Left colon (tissue), 2 donors: ENCODE results near the gene RNF41. TPM values are rescaled to one million over a fixed set of nuclear protein-coding genes. Genes with fewer than 3 reads are reported as not detected.
A peak's percentile ranks its signal among the peaks of the same experiment; 100 is the strongest.
"Not testable (repeated sequence)": the region's sequence is repeated elsewhere in the genome, so short reads cannot be mapped to it uniquely, and the experiment has no call there.

Source experiments
- ATAC-seq: fragments of 200-7000 bp; cut with Tn5 transposase; one replicate; pipeline ENCODE4 v1.9.1; 2020; ENCODE audit warnings: mild to moderate bottlenecking, moderate library complexity
- DNase-seq, 2 donors: peaks; one replicate each; pipeline ENCODE4 v3.0.0-alpha.2; 2020
- intact Hi-C, 2 donors: fragments of 100-400 bp; cut with DNase I in 1 of 2; cut with micrococcal nuclease in 1 of 2; formaldehyde crosslinking; loops; one replicate each; pipeline versions ENCODE4 v1.11.2 to v1.14.0; 2022; cut with DNase I, micrococcal nuclease
- total RNA-seq, 2 donors: library from RNA; stranded (reverse); fragmentation: NEBNext Ultra II Directional; extraction: Animal tissue kit (Norgen Biotek cat#: 25700); gene quantifications; one replicate each; pipeline ENCODE4 v1.2.1, GENCODE V29; 2021
- donor health status: DM: no; HTN: no; CAD: no.
- donor health status: DM: yes; HTN: yes; CAD: no.

RNF41 gene
- total RNA-seq, 2 donors from 2014 or later, result 31.5 to 35.1 TPM

DNA sequence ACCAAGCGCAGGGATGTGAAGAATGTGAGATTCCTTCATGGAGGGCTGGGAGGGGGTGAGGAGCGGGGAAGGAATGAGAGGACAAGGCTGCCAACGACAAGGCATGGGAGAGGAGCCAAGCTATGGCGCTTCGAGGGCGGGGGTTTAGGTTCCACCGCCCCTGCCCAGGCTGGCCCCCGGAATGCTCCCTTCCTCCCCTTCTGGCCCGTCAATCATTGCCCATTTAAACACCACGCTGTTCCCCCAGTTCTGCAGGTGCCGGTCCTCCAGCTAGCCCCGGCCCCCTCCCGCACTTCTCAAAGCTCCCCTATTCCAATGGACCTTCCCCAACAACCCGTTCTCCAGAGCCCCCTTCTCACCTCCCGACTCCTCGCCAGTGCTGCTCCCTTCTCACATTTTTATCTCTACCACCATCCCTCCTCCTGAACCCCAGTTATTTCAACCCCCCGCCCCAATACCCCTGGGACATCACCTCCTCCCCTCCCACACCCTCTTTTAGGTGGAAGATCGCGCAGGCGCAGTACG is 428 bp downstream of the RNF41 start:
- ATAC-seq (peak; percentile 8), DNase-seq (peak; percentile 52 to 63)
- intact Hi-C loops, result no loop called here

DNA sequence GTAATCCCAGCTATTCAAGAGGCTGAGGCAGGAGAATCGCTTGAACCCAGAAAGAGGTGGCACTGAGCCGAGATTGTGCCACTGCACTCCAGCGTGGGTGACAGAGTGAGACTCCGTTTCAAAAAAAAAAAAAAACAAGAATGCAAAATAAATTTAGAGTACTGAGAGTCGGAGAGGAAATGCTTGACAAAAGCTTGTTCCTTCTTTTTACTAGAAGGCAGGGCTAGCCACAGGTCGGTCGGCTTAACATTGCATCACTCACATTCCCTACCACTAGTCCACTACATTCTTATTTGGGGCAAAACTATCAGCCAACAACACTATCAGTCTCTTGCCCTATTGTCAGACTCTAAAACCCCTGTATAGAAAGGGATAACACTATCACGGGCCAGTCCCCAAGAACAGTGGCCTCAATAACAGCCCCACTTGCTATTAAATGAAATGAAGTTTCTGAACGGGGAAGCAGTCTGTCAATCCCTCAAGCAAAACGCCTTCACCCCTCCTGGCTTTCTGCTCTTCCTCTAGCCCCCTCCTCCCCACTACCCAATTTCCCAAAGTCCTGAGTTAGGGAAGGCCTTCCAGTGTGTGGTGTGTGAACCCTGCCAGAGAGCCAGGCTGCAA is 1.0 kb downstream of the RNF41 start:
- intact Hi-C loops, result no loop called here
- ATAC-seq (no peak), DNase-seq (no peak)

DNA sequence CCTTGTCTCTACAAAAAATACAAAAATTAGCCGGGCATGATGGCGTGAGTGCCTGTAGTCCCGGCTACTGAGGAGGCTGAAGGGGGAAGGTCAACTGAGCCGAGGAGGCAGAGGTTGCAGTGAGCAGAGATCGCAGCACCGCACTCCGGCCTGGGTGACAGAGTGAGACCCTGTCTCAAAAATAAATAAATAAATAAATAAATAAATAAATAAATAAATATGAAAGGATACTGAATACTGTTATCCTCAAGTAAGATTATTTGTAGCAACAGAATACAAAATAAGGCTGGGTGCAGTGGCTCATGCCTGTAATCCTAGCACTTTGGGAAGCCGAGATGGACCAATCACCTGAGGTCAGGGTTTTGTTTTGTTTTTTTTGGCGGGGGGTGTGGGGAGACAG is 1.9 kb downstream of the RNF41 start:
- intact Hi-C loops, result no loop called here
- DNase-seq, result no peak
- ATAC-seq, result no peak

DNA sequence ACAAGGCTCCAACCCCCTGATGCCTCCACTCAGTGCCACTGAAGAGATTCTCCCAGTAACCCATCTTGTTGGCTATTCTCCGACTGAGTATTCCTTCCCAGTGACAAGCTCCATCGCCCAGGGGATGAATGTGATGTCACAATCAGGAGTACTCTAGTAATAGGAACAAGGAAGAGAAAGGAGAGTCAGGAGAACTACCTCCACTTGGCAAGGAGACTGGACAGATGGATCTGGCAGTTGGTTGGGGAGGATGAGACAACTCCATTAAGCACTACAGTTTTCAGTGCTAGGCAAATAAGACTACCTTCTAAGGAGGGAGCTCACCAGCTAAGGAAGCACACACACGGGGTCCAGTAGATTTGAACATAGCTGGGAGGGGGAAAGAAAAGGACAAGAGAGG is 5.3 kb downstream of the RNF41 start:
- DNase-seq, result no peak
- ATAC-seq, result no peak
- intact Hi-C loops, result no loop called here

DNA sequence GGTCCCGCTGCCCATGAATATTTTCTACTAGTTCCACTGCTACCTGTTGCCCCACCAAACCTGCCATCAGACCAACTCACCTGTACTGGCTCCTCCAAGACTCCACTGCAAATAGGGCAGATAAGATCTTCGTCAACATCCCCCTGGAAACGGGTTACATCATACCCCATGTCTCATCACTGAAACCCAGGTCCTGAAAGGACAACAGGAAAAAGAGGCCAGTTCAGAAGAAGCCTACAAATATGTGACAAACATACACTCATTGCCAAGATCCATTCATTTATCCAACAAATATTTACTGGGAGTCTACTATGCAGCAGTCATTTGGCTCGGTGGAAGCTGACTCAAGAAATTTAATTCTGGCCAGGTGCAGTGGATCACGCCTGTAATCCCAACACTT is 7.8 kb downstream of the RNF41 start:
- ATAC-seq, result no peak
- intact Hi-C loops, result no loop called here
- DNase-seq, result no peak

DNA sequence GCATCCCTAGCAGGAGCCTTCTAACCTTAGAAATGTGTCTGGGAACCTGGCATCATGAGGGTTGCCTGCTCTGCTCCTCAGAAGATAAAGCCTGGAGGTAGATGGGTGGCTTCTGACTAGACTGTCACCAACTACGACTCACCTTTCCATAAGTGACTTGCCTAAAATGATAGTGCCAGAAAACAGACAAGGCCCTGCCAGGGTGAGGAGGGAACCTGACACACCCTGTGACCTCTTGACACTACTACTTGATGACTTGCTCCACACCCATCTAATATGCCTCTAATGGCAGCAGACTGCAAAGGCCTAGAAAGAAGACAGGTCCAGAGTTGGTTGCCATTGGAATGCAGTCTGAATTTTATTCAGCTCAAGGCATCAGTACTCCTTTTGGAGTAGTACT is 9.4 kb downstream of the RNF41 start:
- ATAC-seq, result peak; percentile 42
- intact Hi-C loops, result no loop called here
- DNase-seq, result no peak

DNA sequence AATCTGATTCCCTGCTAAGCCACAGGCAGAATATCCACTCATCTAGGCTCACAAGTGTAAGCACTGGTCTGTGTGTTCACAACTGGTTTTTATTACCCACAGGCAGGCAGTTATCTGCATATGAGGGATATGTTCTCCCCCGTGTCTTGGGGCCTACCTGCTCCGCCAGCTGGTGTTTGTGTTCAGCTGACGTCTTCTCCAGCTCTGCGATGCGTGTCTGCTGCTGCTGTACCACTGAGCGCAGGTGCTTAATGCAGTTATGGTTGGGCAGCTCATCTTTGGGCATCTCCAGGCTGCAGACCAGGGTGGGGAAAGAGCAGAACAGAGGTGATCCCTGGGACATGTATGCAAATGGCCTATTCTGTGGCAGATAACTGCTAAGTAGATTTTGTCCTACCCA is 13.7 kb downstream of the RNF41 start:
- intact Hi-C loops, result no loop called here
- DNase-seq (no peak), ATAC-seq (no peak)

DNA sequence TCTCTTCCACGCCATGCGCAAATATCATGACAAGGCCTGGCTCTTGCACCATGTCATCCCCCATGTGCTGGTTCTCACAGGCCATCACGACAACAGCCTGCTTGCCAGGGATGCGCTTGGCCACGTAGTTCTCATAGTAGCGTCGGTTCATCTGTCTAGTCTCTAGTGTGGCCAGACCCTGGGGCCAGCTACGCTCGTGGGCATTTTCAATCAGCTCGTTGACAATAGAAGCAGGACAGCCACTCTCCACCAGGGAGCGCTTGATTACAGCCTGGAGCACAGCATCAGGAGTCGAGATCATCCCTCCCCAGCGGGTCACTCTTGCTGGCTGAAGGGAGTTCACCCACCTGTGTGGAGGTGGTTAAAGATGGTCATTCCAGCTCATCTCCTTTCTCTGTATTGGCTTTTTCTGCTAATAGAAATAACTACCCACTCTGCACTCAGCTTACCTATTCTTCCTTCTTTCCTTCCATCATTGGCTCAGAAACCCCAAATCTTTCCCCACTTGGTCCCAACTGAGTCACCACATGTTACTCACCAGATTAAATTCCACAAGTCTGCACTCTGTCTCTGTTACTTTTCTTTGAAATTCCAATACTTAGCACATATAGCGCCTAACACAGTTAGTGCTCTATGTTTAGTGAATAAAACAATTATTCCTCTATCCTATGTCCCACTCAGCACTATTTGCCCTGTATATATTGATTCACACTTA is 15.1 kb downstream of the RNF41 start:
- DNase-seq (peak; percentile 51 to 75), ATAC-seq (peak; percentile 86)
- intact Hi-C loops, result no loop called here

DNA sequence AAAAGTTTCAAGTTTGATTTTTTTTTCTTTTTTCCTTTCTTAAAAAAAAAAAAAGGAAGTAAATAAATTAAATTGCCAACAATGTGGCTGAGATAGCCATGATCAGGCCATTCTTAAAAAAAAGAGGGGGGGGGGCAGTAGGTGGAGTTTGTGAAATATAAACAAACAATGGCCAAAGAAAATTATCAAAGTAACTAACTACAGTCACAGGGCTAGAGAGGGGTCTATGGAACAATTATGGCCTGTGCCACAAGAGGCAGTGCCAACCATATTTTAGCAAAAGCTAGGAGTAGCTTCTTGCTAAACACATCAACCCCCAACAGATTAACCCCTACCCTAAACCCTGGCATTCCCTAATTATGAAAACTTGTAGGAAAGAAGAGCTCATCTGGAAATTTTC is 16.3 kb downstream of the RNF41 start:
- intact Hi-C loops, result no loop called here
- no peak for DNase-seq

DNA sequence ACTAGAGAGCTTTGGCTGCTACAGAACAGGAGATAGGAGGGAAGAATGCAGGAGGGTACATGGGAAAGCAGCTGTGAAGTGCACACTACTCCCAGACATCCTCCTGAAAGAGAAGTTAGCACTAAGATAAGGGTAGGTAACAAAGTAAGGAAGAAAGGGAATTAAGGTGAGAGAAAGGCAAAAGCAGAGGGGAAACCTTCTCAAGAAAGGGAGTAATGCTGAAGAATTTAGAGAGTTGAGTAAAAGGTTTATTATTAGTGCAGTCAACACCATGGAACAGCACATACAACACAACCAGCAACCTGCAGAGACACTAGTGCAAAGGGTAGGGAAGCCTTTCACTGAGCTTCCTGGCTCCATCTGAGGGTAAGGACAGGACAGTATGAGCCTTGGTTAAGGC is 17.4 kb downstream of the RNF41 start:
- no peak for DNase-seq

More for the DNA sequence above, 16.3 kb downstream of the RNF41 start:
- ATAC-seq, result no peak

DNA sequence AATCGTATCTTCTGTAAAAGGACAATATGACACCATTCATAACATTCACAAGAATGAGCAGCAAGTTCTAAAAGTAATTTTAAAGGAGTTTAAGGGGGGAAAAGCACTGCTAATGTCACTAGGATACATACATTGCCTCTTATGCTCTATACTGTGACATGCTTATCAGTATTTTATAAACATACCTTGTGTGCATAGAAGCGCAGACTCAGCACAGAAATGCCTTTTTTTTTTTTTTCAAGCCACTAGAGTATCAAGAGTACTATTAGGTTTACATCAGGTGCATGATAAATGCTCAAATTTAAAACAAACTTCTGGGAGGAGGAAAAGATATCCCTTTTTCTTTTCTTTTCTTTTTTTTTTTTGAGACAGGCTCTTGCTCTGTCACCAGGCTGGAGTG is 18.9 kb downstream of the RNF41 start:
- intact Hi-C loops, result no loop called here
- ATAC-seq, result no peak
- DNase-seq, result no peak

More for the DNA sequence above, 17.4 kb downstream of the RNF41 start:
- no peak for ATAC-seq
- intact Hi-C loops, result no loop called here

DNA sequence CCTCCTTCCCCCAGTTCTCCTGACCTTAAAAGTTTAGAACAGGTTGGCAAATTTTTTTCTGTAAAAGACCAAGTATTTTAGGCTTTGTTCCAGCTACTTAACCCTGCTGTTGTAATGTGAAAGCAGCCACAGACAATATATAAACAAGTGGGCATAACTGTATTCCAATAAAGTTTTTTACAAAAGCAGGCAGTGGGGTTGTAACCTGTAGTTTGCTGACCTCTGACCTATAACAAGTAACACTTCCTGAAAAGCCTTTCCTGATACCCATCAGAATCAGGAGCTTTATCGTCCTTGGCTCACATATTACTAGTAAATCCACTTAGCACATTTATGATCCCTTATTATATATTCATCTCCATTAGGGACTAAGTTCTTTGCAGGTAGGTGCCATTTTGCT is 19.4 kb downstream of the RNF41 start:
- intact Hi-C loops, result no loop called here
- DNase-seq (no peak), ATAC-seq (peak; percentile 67)

DNA sequence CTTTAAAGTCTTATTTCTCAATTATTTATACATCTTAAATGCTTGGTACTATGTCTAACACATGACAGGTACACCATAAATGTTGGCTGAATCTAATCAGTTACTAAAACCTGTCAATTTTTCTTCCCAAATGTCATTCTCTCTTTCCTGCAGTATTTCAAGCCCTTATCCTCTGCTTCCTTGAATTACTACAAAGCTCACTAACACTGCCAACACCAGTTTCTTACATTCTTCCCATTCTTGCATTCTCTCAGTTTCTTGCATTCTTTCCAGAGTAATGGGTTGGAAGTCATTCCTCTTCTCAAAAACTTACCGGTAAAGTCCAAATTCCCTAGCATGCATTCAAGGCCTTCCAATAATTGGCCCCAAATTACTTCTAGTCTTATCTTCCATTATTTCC is 22.9 kb downstream of the RNF41 start:
- DNase-seq, result no peak
- no peak for ATAC-seq
- intact Hi-C loops, result no loop called here

DNA sequence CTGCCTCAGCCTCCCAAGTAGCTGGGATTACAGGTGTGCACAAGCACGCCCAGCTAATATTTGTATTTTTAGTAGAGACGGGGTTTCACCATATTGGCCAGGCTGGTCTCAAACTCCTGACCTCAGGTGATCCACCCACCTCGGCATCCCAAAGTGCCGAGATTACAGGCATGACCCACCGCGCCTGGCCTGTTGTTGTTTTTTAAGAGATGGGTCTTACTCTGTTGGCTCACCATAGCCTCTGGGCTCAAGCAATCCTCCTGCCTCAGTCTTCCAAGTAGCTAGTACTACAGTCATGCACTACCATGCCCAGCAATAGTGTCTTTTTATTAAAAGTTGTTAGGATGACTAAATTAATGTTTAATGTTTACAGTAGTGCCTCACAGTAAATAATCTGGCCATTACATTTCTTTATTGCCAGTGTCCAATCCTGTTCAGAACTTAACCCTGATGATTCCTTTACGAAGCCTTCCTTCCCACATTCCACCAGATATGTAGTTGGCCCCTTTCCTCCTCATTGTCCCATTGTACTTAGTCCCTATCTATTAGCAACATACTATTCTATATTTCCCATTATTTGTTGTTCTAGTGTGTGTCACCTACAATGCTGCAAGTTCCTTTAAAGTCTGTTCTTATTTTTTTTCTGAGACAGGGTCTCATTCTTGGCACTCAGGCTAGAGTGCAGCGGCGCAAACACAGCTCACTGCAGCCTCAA is 23.6 kb downstream of the RNF41 start:
- ATAC-seq (no peak), DNase-seq (no peak)
- intact Hi-C loops, result no loop called here

DNA sequence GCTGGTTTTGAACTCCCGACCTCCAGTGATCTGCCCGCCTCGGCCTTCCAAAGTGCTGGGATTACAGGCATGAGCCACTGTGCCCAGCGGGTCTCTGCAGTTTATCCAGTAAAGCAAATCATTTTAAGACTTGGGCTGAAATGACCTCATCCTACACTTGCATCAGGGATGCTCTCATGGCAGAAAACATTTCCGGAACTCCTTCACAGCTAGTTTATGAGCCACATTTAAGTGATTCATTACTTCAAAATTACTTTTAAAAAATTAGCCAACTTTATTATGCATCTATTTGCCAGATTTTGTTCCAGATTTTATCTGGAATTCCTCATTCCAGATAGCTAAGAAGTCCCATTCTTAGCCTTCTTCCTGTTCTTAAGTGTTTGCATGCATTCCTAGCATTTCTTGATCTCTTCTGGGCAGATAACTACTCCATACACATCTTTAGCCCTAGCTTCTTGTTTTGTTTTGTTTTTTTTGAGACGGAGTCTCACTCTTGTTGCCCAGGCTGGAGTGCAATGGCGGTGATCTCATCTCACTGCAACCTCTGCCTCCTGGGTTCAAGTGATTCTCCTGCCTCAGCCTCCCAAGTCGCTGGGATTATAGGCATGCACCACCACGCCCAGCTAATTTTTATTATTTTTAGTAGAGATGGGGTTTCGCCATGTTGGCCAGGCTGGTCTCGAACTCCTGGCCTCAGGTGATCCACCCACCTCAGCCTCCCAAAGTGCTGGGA is 24.7 kb downstream of the RNF41 start:
- intact Hi-C loops, DNase-seq, ATAC-seq: not testable (repeated sequence)

DNA sequence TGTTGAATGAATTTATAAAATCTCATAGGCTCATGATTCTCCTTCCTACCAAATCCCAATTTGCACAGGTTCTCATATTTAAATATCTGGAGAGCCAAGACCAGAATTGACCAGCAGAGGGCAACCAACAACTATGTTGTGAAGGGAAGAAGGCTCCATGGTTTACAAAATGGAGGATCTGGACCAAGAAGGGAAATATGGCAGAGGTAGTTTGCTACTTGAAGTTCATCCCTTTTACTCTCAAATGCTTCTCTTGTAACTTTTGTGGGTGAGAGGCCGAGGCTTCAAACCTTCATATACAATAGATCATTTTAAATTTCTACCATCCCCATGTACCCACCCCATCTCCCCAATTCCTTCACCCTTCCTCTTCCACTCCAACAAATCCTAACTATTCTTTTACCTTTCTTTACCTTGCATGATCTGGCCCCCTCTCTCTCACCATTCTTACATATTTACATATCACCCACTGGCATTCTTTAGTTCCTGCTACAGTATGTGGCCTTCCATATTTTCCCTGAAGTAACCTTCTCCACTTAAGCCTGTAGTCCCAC is 28.6 kb downstream of the RNF41 start:
- intact Hi-C loops, result loop anchor here in 1 of 2 donors (2.0 kb wide), 1 partner anchor 32 kb away; the partner anchor contains the start of gene NABP2
- peak; percentile 23 for ATAC-seq
- peak; percentile 74 to 88 for DNase-seq

DNA sequence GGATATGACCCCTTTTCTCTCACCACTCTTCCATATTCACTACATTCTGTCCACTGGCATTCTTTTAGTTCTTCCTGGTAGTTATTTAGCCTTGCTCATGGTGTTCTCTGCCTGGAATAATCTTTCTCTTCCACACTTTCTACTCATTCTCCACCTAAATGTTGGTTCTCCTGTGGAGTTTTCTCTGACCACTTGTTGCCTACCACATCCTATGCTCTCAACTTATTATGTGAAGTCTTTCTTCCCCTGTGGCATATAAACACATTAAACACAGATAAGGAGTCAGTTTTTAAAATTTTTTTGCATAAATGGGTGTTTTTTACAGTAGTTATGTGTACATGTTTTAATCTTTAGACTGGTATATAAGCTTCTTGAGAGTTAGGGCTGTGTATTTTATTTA is 29.1 kb downstream of the RNF41 start:
- DNase-seq (no peak), ATAC-seq (no peak)
- intact Hi-C loops, result loop anchor here in 1 of 2 donors (2.0 kb wide), 1 partner anchor 32 kb away; the partner anchor contains the start of gene NABP2

DNA sequence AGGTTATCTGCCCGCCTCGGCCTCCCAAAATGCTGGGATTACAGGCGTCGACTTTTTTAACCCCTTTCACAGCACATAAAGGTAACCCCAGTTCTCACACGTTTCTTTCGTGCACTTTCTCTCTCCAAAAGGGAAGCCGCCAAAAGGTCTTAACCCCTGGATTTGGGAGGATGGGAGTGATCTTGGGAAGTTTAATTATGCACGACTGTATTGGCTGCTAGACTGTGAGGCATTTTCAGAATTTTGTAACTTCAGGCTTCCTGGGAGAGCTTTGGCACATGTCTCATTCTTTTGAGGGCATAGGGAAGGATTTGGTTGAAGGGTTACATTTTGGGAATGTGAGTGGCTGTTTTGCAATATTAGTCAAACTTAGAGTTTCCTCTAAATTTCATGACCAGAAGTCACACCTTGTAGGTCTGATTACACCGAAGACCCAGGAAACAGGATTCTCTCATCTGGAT is 31.0 kb downstream of the RNF41 start:
- intact Hi-C loops, result no loop called here
- ATAC-seq, result no peak
- DNase-seq, result no peak
